Breast epithelium (tissue), 3 donors: ENCODE data around the gene RAPGEF1.

Experiments used
- CTCF ChIP-seq, 3 donors: fragments of 450-650 bp; IDR thresholded peaks; one replicate each; pipeline ENCODE4 v1.5.1; 2016 to 2017; ENCODE audit warnings: antibody characterized with exemption in 3 of 3, mild to moderate bottlenecking in 3 of 3, moderate library complexity in 3 of 3
- POLR2A ChIP-seq: fragments of 450-650 bp; IDR thresholded peaks from one replicate; pipeline ENCODE4 v1.6.1; 2016; ENCODE audit warnings: antibody characterized with exemption, mild to moderate bottlenecking, moderate library complexity

GRCh38 chr9:131670247-131671132 is 69.4 kb downstream of the RAPGEF1 start:
- TF ChIP-seq CTCF (IDR thresholded peaks at IDR 0.05) (no peak), POLR2A (no peak)
